IPS DF 4.7 (cell line): ENCODE results near the gene AXIN2.

Experiments
- DNase-seq: peaks from one replicate; pipeline ENCODE4 v3.0.0-alpha.2; 2013; ENCODE audit warnings: low spot score; ENCODE audit errors: extremely low read depth

Gene AXIN2

GRCh38 chr17:65554553-65555223, 6.8 kb downstream of the AXIN2 start:
- DNase-seq = no peak

GRCh38 chr17:65553646-65554552, 7.5 kb downstream of the AXIN2 start:
- no peak for DNase-seq

DNA sequence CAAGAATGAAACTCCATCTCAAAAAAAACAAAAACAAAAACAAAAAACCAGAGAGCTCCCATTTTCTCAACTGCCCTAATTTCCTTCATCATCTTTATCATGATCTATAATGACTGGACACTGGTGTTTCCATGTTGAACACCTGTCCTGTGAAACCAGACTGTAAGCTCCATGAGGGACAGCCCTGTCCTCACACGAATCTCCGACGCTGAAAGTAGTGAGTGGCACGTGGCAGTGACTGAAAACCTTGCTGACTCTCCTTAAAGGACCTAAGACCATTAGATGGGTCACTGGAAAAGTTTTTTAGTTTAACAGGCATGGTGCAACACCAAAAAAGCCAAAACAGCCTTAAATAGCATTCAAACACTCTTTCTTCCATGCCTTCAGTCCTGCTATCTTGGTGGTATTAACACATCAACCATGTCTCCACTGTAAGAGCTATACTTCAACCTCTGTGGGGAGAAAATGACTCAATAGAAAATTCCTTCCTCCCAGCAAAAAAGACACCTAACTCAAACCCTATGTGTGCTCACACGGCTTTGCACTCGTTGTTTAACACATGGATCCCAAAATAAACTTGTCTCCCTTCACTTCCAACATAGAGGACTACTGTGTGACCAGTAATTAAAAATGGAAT, 8.3 kb downstream of the AXIN2 start:
- DNase-seq = no peak

- no peak for DNase-seq
These were observed 9.2 kb downstream of the AXIN2 start for GRCh38 chr17:65552214-65552613.

DNA sequence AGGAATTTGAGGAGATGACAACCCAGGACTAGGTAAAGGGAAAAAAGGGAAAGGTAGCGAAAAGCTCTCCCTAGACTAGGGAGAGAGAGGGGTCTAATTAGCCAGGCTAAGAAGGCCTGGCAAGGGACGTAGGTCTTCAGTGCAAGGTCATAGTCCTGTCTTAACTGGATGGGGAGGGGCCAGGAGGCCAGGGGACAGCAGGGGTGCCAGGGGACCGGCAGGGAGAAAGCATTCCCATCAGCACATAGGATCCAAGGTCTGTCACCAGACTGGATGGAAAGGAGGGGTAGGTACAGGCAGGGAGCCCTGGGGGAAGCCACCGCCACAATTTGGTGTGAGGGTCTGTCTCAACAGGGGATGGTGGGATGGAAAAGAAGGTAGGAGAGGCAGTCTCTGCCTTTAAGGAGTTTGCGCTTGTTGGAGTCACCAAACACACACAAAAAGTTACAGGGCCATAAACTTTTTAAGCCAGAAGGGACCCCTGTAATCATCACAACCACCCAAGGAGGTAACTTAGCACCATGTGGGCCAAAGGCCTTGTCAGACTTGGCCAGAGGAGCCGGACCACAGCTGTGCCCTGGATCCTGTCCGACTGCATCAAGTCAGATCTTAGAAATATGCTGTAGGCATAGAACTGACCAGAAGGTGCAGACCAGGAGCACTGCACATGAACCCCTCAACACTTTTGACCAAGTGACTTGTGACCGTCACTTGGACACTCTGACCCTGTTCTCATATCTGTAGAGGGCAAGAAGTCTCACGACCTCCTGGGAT, 10.0 kb downstream of the AXIN2 start:
- no peak for DNase-seq

DNA sequence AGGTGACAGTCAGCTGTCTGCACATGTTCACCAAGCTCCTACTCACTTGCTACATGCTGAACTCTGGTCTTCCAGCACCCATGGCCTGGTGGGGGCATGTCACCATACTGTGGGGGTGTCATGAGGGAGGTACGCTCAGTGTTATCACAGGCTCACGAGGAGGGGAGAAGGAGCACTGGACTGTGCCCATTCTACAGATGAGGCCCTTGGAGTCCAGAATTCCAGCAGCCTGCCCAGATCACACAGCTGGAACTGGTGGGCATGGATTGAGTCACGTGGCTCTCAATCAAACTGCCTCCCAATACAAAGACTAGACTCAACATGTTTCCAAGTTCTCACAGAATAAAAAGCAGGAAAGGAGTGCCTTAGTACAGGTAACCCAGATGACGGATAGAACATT, 10.7 kb downstream of the AXIN2 start:
- no peak for DNase-seq

DNA sequence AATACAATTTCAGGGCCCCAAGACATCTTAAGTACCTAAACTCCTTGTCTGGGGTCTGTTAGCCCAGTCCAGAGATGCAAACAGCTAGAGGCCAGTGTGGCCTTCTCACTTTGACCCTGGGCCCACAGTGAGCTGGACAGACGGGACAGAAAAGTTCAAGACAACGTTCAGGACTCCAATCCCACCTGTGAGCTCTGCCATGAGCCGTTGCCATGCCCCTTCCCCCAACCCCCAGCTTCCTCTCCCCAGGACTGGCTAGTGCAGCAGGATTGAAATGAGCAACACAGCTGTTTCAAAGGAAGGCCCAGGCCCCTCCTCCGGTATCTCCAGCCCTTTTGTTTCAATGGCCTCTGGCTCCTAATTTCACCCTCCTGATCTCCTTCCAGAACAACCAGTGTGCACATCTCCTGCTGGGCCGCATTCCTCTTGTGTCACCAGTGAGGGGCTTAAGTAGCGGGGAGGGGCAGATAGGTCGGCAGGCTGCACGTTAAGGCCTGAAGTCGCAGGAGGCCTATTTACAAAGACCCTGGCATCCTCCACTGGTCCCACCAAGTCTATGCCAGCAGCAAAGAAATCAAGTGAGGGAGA, 11.3 kb downstream of the AXIN2 start:
- DNase-seq = no peak

DNA sequence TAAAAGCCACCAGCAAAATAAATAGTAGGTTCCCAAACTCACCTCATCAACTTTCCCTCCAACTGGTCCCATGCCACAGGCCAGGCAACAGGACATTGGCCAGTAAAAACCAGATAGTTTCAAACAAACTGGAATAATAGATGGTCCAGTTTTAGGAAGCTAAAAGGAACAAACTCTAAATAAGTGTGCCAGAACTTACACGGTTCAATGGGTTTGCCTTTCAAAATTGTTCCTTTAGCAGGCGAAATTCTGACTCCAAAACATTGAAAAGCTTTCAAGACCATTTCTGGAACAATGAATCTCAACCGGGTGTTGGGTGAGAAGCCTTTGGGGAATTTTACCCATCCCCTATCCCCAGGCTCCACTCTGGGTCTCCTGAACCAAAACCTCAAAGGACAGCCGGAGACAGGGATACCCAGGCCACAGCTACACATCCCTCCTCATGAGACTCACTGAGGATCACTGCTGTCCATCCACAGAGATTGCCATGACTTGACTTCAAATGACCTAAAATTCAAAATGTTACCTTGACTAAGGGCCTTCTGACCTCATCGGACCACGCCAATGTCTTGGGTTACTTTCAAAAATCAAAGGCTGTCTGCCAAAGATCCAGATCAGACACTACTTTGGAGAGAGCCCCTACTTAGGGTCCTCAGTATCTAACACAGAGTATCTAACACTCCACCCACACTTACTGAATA, 13.0 kb downstream of the AXIN2 start:
- DNase-seq = no peak

- no peak for DNase-seq
These were observed 14.2 kb downstream of the AXIN2 start for GRCh38 chr17:65547253-65547670.

DNA sequence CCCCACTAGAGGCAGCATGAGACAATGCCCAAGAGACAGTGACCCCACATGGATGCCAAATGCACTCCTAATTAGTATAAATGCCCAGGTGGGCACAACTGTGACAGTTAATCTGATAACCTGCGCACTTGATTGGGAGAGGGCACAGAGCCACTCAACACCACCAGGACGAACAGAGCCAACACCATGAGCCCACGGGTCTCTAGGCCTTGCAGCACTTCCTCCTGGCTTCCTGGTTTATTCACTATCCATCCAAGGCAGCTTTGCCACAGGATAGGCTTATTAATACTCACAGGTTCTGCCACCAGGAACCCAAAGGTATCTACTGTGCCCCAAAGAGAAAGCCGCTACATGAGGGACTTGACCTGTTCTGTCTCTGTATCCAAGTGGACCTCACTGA, 14.9 kb downstream of the AXIN2 start:
- no peak for DNase-seq

- no peak for DNase-seq
These were observed 15.5 kb downstream of the AXIN2 start for GRCh38 chr17:65545705-65546523.

- no peak for DNase-seq
These were observed 16.8 kb downstream of the AXIN2 start for GRCh38 chr17:65544672-65545071.

- DNase-seq = no peak
These were observed 18.8 kb downstream of the AXIN2 start for GRCh38 chr17:65542610-65543009.

DNA sequence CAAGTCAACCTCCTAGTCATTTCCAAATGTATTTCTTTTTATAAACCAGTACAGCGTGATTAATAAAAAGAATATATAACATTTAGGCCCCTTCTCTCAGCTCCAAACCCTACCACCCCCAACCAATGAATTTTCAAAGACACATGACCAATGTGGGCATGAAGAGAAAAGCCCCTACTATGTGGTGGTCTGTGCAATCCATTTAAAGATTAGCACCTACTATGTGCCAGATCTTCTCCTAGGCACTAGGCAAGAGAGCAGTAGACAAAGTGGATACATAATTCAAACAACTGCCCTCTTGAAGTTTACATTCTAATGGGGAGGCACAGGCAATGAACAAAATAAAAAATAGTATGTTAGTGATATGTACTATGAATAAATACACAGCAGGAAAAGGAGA, 19.4 kb downstream of the AXIN2 start:
- DNase-seq = no peak

DNA sequence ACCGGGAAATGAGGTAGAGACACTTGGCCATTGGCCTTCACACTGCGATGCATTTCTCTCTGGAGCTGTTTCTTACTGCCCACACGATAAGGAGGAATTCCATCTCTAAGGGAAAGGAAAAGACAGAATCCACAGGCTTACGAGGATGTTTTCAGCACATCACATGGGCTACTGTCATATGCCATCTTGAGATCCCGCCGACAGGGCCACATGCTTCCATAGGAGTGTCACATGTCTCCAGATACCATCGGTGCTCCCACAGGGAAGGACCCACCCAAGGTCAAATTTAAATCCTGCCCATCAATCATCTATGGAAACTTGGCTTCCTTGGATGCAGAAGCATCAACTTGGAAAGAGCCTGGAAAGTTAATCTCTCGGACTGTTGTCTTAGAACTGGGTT, 20.0 kb downstream of the AXIN2 start:
- DNase-seq = no peak

- DNase-seq = no peak
These were observed 21.7 kb downstream of the AXIN2 start for GRCh38 chr17:65539630-65540266.

- no peak for DNase-seq
These were observed 22.5 kb downstream of the AXIN2 start for GRCh38 chr17:65538675-65539529.
